ENCODE data around the gene CATSPER1. TPM values are rescaled to one million over a fixed set of nuclear protein-coding genes. Genes with fewer than 3 reads are reported as not detected.
A peak's percentile ranks its signal among the peaks of the same experiment; 100 is the strongest.

Gene CATSPER1
- polyA plus RNA-seq, 1 experiment: 0.69 TPM

DNA sequence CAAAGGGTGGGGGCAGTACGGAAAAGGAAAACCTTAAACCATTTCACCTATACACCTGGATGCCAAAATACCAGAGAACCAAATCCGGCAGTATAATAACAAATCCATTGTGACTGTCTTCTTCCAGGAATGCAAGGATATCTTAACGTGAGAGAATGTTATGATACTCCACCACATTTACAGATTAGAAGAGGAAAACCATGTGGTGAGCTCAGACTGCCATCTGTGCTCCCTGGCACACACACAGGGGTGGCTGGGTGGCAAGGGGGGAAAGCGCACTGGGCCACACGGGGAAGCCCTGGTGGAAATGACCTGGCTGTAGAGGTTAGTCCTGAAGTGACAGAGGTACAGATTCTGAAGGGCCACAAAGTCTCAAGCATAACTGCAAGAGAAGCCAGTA is 34.2 kb downstream of the CATSPER1 start:
- H3K4me3 ChIP-seq (ENCODE audit: low read depth, low read length): no peak overlapping the region
- TF ChIP-seq CTCF (IDR thresholded peaks at IDR 0.05; ENCODE audit: insufficient read depth, low read depth, low read length): no peak
- DNase-seq (ENCODE audit: low read depth): no peak
- no peaks in the 10 kb centered on the region for H3K27me3 ChIP-seq (ENCODE audit: control insufficient read depth, insufficient read depth, low read length)
- H3K36me3 ChIP-seq (ENCODE audit: control insufficient read depth, insufficient read depth, low read length): 0 out of 2 replicates have a peak, but pooled peaks cover 1% of the 10 kb centered on the region
- CTCF ChIA-PET: interaction anchor here (1.2 to 6.0 kb wide), 6 partner anchors 20 to 287 kb away, joined by 4 to 130 read pairs (median 8); partner anchors contain the start of genes CCDC85B, CST6, FIBP and KAT5
- POLR2A ChIA-PET: interaction anchor here (0.6 kb wide), 2 partner anchors 10 to 102 kb away, joined by 5 to 6 read pairs; partner anchors contain the start of genes BANF1, CCDC85B and EIF1AD

DNA sequence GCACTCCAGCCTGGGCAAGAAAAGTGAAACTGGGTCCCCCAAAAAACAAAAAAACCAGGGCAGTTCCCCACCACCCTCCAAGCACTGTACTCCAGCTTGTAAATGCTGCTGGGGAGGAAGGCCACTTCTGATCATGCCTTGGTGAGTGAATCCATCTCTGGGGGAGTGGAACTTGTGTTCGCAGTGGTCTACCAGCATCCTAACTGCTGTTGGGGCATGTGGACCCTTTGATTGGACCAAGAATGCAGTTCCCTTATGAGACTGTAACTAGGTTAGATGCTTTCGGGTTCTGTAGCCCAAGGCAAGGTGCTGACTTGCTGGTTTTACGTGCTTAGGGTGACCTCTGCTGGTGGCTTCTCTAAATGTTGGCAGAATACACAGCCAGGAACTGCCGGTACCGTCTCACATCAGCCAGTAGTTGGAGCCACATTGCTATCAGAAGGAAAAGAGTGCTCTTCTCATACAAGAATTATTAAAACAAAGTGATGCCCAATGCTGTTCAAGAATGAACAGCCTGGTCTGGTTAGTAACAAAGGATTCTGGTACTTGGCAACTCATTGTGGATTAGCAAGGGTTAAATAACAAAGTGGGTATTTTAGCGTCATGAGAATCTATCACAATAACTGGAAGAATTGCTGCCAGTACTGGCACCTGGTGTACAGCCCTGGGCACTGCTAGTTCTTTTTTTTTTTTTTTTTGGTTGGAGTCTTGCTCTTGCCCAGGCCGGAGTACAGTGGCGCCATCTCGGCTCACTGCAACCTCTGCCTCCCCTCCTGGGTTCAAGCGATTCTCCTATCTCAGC is 37.3 kb downstream of the CATSPER1 start:
- ChIA-PET POLR2A (no interaction called here), CTCF (interaction anchor here (0.7 to 6.0 kb wide), 22 partner anchors 9 to 283 kb away, joined by 3 to 130 read pairs (median 4); partner anchors contain the start of genes AP5B1, CCDC85B, CFL1 and FIBP)
- TF ChIP-seq CTCF (IDR thresholded peaks at IDR 0.05; ENCODE audit: insufficient read depth, low read depth, low read length): peak; percentile 93

GRCh38 chr11:65987336-65987735 is 38.9 kb downstream of the CATSPER1 start:
- ChIA-PET POLR2A (no interaction called here), CTCF (interaction anchor here (2.1 to 7.6 kb wide), 3 partner anchors 98 to 276 kb away, joined by 10 to 130 read pairs (median 87); partner anchors contain the start of genes CCDC85B, FIBP and KAT5)
- TF ChIP-seq CTCF (IDR thresholded peaks at IDR 0.05; ENCODE audit: insufficient read depth, low read depth, low read length): no peak
- Histone ChIP-seq H3K27me3 (ENCODE audit: control insufficient read depth, insufficient read depth, low read length) (no peaks in the 10 kb centered on the region), H3K36me3 (ENCODE audit: control insufficient read depth, insufficient read depth, low read length) (no peaks in the 10 kb centered on the region), H3K4me3 (ENCODE audit: low read depth, low read length) (no peak overlapping the region)
- no peak for DNase-seq (ENCODE audit: low read depth)

More for the DNA sequence above, 37.3 kb downstream of the CATSPER1 start:
- H3K4me3 ChIP-seq (ENCODE audit: low read depth, low read length): no peak overlapping the region
- peak; percentile 70 for DNase-seq (ENCODE audit: low read depth)
- no peaks in the 10 kb centered on the region for H3K27me3 ChIP-seq (ENCODE audit: control insufficient read depth, insufficient read depth, low read length)
- no peaks in the 10 kb centered on the region for H3K36me3 ChIP-seq (ENCODE audit: control insufficient read depth, insufficient read depth, low read length)

DNA sequence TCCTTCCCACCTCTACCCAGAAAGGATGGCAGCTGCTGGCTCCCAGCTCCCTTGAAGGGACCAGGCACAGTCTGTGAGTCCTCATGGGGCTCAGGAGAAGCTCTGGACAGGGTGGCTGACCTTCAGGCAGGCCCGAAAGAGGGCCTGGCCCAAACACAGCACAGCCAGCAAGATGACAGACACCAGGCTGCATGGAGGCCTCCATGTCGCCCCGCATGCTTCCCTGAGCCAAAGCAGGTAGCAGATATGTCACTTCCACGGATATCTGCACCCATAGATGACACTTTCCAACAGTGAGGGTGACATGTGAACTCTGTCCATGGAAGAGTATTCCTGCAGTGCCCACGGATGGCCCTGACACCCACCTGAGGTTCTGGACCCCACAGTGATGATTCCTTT is 42.7 kb downstream of the CATSPER1 start:
- POLR2A ChIA-PET: no interaction called here

More for the DNA sequence above, 42.7 kb downstream of the CATSPER1 start:
- no peaks in the 10 kb centered on the region for H3K27me3 ChIP-seq (ENCODE audit: control insufficient read depth, insufficient read depth, low read length)
- TF ChIP-seq CTCF (IDR thresholded peaks at IDR 0.05; ENCODE audit: insufficient read depth, low read depth, low read length): no peak
- no peak overlapping the region for H3K4me3 ChIP-seq (ENCODE audit: low read depth, low read length)
- peaks cover 4% of the 10 kb centered on the region for H3K36me3 ChIP-seq (ENCODE audit: control insufficient read depth, insufficient read depth, low read length)
- CTCF ChIA-PET: interaction anchor here (0.9 to 7.6 kb wide), 3 partner anchors 96 to 164 kb away, joined by 3 to 87 read pairs (median 3); partner anchors contain the start of genes CCDC85B and FIBP
- no peak for DNase-seq (ENCODE audit: low read depth)

Measured in BJ (cell line).